NCI-H2171 treated with DMSO at 0.1 percent for 48 hours (cell line): ENCODE data around the gene GUCA1A.
A peak's percentile ranks its signal among the peaks of the same experiment; 100 is the strongest.
"Not testable (repeated sequence)": the region's sequence is repeated elsewhere in the genome, so short reads cannot be mapped to it uniquely, and the experiment has no call there.

Source experiments
- DNase-seq: peaks from one replicate; lab custom pipeline; 2025; lab: John Stamatoyannopoulos, UW

GUCA1A gene

DNA sequence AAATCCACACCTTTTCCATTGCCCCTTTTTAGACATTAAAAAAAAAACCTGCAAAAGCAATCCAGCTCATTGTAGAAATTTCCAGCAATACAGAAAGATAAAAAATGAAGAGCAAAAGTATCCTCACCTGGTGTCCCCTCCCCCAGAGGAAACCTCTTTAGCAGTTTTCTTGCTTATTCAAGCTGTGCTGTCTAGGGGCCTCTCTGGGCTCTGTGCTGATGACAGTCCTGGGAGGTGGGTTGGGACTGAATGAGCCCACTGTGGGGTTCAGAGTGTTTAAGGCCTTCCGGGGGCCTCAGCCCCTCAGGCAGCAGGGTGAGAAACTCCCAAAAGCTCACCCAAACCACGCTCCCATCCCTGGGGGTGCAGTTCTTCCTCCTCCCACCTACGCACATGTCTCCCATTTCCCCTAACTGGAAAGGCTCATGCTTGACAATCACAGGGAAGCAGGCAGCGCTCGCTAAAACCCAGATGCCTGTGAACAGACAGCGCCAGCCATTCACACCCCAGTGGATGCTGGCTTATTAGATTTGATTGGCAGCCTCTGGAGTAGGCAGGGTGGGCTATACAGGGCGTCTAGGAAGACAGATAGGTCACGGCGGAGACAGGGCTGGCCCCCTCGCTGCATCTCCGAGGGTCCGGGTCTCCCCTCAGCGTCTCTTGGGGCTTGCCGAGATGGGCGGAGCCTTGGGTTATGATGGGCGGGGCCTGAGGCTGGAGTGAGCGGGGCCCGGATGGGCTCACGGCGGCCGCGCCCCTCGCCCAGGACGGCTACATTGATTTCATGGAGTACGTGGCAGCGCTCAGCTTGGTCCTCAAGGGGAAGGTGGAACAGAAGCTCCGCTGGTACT lies 4.6 kb downstream of the GUCA1A start:
- no peak for DNase-seq

DNA sequence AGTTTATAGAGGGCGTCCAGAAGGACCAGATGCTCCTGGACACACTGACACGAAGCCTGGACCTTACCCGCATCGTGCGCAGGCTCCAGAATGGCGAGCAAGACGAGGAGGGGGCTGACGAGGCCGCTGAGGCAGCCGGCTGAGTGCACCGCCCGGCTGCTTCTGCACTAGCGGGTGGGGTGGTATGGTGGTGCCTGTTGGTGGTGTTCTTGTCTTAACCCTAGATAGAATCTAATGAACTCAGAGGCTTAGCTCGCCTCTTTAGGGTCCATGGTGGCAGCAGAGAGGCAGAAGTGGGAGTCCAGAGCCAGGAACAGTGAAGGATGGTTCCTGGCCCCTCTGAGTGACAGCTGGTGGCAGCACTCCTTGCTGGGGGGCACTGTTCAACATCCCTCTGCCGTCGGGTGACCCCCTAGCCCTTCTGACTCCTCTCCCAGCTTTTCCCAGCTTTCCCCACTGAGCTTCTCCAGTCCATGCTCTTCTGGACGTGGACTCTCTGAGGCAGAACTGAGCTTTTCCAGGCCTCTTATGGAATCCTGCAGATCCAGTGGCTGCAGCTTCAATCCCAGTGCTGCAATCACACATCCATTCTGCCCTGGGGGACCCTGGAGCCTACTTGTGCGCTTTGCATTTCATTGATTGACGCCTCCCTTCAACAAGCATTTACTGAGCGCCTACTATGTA lies 6.2 kb downstream of the GUCA1A start:
- no peak for DNase-seq

DNA sequence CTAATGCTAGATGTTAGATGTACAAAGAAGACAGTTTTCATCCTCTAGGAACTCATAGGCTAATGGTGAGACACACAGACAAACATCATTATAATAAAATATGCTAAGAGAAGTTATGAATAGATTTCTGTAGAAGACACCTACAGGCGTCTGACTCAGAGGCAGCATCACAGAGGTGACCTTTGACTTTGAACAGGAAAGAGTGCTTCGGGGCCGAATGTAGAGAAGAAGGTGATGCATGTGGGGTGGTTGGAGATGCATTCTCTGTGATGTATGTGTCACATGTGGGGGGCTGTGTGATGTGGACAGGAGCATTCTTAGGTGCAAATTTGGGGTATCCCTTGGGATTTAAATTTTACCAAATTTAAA lies 6.8 kb downstream of the GUCA1A start:
- DNase-seq: no peak

DNA sequence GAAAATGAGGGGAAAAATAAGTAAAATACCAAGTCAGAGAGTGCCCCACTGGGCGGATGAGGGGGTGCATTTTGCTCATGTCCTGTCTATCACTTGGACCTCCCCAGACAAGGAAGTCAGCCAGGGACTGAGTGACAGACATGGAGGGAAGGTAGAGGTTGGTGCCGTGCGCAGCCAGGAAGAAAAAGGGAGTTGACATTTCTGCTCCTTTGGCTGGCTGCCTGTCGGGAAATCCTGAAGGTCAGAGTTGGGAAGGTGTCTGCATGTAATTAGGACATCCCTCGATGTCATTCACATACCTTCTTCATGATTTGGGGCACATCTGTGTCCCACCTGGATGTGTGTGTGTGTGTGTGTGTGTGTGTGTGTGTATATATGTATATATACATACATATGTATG lies 8.9 kb downstream of the GUCA1A start:
- no peak for DNase-seq

DNA sequence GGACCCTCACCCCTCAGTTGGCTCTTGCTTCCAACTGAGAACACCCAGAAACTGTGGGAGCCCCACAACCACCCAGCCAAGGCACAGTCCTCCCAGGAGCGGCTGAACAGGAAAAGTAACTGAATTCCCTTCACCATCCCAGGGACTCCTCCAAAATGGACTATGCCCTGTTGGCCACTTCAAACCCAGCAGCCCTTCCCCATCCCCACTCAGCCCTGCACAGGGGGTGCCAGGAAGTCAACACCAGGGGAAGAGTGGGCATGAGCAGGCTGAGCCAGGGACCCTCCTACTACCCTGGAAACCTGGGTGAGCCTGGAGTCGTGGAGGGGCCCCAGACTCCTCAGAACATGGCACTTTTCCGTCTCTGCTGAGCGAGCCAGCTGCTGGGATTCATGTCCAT lies 11.3 kb downstream of the GUCA1A start:
- no peak for DNase-seq

DNA sequence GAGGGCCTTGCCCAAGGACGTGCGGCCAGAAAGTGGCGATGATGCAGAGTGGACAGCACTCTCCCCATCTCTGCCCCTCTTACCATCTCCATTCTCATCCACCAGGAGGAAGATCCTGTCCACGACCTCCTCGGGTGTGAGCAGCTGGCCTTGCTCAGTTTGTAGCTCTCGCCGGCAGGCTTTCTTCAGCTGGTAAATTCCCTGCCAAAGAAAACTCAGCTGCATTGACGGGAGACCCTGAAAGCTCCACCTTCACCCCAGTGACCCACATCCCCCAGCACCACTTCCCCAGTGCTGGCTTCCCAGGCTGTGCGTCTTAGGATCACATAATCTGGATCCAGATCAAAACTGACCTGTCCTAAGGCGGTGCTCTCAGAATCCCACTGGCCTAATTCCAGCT lies 12.4 kb downstream of the GUCA1A start:
- DNase-seq: no peak

DNA sequence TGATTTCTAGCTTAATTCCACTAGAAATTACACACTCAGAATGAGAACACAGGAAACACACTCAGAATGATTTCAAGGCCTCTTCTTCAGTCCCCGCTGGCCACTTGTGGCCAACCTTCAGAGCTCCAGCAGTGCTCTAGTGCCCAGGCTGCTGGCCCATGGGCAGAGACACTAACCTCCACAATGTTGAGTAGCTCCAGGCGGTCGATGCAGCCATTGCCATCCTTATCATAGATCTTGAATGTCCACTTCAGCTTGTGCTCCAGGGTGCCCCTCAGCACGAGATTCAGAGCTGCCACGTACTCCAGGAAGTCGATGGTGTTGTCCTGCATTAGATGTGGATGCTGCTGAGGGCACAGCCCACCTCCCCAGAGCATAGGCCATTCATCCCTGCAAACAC lies 15.2 kb downstream of the GUCA1A start:
- no peak for DNase-seq

DNA sequence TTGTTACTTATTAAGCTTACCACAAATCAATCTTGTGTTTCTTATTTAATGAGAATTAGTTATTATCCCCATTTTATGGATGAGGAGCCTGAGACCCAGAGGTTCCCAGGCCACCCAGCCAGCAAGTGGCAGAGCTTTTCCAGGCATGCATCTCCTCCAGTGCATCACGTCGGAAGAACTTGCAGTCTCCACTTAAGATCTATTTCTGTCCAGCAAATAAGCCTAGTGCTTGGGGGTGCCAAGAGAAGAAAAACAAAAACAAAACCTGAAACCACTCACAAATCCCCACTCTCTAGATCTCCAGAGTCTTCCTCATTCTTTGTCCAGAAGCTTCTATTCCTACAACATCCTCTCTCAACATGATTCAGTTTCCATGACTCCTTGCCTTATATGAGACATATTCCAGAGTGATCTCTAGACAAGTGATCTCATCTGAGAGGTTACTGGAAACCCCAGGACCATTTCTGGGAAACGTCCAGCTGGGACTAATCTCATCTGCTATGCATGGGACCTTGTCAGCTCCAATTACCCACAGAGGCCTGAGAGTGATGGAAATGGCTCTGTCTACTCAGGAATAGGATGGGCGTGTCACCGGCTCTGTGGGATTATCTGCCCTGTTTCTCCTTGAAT lies 17.5 kb downstream of the GUCA1A start:
- no peak for DNase-seq

DNA sequence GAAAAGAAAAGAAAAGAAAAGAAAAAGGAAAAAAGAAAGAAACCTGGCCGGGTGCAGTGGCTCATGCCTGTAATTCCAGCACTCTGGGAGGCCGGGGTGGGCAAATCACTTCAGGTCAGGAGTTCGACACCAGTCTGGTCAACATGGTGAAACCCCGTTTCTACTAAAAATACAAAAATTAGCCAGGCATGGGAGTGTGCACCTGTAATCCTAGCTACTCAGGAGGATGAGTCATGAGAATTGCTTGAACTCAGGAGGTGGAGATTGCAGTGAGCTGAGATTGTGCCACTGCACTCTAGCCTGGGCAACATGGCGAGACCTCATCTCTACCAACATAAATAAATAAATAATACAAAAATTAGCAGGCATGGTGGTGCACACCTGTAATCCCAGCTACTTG lies 19.2 kb downstream of the GUCA1A start:
- not testable (repeated sequence) for DNase-seq

DNA sequence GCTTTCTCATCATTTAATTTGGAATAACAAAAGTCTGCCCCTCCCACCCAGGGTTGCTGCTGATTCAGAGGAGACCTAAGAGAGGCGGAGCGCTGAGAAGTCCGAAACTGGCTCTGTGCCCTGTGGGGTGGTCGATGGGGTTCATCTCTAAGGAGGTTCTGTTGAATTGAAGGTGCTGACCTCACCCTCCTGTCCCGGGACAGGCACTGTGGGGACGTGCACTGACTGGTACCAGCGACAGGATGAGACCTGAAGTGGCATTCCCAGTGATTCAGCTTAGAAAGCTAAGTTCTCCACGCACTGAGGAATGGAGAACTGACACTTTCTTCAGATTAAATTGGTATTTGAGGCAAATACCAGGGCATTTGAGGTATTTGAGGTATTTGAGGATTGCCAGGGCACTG lies 20.3 kb downstream of the GUCA1A start:
- DNase-seq: no peak

DNA sequence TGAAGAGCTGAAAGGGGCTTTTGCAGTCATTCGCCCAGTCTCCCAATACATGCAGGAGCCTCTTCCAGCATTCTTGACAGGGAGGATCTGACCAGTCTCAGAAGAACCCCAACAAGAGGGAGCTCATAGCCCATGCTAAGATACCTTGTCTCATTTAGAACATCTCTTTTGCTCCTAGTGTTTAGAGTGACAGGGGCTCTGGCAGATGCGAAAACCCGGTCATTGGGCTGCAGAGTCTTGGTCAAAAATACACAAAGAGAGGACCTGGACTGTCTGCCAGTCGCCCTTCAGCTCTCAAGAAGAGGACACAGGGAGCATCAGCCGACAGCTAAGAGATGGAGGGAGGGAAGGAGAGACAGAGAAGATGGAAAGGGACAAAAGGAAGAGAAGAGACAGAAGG lies 20.9 kb downstream of the GUCA1A start:
- DNase-seq: no peak

DNA sequence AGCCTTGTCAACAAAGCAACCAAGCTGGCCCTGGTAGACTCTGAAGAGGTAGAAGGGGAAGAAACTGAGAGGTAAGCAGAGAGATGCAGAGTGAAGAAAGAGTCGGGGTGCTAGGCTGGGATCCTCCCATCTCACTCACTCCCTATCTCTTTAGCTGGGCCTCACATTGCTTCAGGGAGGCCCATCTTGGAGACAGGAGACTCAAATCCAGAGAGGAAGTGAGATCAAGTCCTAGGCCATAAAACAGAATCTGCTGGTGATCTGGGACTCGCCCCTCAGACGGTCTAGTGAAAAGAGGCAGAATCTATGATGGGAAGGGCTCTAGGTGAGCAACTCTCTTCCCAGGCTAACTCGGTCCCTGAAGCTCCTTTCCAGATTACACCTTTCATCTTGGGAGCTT lies 22.3 kb downstream of the GUCA1A start:
- DNase-seq: no peak

DNA sequence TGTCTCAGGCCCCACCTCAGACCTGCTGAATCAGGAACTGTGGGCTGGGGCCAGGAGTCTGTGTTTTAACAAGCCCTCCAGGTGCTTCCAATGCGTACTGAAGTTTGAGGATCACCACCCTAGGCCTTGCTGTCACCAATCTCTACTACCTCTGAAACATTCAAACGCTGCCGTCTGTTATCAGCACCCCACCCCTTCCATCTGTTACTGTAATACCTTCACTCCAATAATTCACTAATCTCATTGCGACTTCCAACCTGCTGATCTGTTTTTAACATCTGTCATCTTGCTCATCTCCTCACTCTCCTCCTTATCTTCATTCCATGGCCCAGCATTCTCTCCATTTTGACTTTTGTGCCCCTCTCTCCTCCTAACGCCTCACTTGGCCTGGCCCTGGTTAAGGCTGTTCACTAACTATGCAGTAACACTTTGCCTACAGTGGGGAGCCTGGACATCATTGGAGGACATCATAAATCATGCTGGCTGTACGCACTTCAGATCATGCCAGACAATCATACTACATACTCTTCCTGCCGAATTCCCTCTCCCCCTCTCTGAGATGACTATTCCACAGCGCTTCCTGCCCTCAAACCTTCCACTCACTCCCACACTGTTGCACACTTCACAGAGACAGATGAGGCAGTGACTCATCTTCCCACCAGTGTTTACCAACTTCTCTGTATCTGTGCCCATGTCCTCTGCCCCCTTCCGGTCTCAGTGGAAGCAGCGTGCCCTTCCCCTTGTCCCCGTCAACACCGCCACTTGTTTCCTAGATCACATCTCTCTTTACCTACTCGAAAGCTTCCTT lies 24.6 kb downstream of the GUCA1A start:
- DNase-seq: peak; percentile 91

DNA sequence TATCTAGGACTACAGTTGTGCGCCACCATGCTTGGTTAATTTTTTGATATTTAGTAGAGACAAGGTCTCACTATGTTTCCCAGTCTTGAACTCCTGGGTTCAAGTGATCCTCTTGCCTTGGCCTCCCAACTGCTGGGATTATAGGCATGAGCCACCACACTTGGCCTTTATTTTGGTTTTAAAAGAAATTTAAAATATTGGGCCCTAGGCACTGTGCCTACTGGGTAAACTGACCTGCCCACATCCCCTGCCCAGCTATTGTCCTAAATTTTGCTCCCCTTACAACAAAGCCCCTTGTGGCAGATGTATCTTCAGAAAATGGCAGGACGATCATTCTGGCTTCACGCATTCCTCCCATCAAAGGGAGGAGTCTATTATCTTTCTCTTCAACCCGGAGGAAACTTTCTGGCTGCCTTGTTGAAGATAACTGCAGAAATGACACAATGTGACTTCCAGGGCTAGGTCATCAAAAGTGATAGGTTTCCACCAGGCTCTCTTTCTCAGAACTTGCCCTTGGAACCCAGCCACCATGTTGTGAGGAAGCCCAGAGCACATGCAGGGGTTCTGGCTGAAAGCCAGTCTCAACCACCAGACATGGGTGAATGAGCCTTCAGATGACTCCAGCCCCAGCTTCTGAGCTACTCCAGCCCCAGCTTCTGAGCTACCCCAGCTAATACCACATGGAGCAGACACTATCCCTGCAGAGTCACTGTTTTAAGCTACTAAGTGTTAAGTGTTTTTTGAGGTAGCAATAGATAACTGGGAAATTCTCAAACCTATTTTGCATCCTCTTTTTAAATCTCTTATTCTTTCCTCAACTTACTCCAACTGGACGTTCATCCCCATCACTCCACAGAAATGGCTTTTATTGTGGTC lies 26.2 kb downstream of the GUCA1A start:
- DNase-seq: peak; percentile 3

DNA sequence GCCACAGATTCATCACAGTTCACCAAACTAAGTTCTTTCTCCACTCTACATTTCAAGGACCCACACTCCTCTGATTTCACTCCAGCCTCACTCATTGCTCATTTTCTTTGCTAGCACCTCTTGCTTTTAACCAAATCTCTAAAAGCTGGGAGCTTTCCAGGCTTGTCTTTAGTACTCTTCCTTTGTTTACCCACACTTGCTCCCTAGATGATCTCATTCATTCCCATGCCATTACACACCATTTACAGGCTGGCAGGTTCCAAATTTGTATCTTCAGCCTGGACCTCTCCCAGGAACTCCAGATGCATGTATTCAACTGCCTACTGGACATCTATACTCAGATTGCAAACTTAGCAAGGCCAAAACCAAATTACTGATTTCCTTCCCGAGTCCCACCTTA lies 26.9 kb downstream of the GUCA1A start:
- no peak for DNase-seq

DNA sequence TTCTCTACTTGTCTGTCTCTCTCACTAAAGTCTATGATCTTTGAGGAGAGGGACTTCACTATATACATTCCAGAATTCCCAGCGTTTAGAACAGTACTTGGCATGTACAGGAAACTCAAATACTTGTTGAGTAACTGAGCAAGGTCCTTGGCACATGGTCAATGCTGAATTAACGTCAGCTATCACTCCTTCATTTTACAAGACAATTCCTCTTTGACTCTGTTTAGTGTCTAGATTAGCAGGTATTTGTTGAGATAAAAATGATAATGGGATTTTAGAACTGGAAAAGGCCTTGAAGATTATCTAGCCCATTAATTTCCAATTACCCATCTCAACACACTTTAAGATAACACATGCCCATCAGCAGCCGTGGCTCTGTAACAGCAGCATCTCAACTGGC lies 28.2 kb downstream of the GUCA1A start:
- no peak for DNase-seq

DNA sequence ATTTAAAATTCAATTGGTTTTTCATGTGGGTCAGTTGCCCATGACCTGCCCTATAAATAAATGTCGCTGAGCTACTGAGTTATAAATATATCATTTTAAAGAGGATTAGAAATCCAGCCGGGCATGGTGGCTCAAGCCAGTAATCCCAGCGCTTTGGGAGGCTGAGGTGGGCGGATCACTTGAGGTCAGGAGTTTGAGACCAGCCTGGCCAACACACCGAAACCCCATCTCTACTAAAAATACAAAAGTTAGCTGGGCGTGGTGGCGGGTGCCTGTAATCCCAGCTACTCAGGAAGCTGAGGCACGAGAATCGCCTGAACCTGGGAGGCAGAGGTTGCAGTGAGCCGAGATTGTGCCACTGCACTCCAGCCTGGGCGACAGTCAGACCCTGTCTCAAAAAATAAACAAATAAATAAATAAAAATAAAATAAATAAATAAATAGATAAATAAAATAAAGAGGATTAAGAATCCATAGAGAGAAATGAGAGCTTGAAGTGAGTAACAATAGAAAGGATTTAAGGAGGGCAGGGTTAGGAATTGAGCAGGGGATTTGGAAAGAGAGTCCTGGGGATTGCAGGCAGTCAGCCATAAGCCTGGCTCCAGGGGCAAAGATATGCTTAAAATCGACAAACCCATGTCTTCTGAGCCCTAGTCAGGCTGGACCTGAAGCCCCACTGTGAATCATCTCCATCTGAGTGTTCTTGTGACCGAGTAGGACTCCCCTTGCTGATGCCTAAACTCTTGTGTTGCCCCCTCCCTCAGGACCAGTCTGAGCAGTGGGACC lies 29.2 kb downstream of the GUCA1A start:
- not testable (repeated sequence) for DNase-seq

DNA sequence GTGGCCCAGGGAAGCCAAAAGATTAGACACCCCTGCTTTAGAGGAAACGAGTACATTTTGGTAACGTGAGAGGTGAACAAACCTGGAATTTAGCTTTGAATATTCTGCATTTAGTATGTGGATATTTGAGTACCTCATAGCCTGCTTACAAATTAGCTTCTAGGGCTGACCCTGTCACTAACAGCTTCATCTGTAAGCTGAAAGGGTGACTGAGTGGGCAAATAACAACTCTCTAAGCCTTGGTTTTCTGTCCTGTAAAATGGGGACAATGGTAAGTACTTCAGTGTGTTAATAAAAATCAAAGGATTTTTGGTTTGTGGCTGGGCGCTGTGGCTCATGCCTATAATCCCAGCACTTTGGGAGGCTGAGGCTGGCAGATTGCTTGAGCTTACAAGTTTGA lies 30.0 kb downstream of the GUCA1A start:
- no peak for DNase-seq

DNA sequence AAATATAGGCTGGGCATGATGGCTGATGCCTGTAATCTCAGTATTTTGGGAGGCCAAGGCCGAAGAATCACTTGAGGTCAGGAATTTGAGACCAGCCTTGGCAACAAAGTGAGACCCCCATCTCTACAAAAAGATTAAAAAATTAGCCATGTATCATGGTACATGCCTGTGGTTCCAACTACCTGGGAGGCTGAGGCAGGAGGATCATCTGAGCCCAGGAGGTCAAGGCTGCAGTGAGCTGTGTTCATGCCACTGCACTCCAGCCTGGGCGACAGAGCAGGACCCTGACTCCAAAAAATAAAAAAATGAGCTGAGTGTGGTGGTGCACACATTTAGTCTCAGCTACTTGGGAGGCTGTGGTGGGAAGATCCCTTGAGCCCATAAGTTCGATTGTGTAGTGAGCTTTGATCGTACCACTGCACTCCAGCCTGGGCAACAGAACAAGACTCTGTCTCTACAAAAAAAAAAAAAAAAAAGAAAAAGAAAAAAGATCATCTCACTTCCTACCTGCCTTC lies 31.7 kb downstream of the GUCA1A start:
- no peak for DNase-seq

DNA sequence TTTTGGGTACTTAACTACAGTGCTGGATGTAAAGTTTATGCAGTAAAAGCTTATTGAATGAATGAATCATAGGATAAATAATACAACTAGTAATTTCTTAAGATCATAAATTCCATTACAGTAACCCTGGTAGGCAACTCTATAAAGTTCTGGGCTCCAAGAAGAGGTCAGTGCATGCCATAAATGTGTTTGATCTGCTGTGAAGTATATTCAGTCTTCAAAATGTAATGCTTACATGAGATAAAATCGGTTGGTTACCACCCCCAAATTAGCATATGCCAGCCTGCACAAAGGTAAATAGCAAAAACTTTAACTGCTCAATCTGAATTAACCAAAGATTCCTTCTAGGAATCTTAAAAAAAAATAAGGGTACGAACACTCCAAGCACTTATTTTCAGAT lies 34.4 kb downstream of the GUCA1A start:
- DNase-seq: not testable (repeated sequence)
